Stimulated activated CD8-positive, alpha-beta memory T cell treated with anti-CD3 and anti-CD28 coated beads, Interleukin-7, amount 100 ng/mL, for 1 hour (primary cell): ENCODE measurements around the gene CHD5.
"Not testable (repeated sequence)": the region's sequence is repeated elsewhere in the genome, so short reads cannot be mapped to it uniquely, and the experiment has no call there.

Experiments
- DNase-seq, 2 donors: peaks; one replicate each; pipeline ENCODE4 v3.0.0-alpha.2; 2020; ENCODE audit warnings: low read depth in 2 of 2

Gene CHD5

DNA sequence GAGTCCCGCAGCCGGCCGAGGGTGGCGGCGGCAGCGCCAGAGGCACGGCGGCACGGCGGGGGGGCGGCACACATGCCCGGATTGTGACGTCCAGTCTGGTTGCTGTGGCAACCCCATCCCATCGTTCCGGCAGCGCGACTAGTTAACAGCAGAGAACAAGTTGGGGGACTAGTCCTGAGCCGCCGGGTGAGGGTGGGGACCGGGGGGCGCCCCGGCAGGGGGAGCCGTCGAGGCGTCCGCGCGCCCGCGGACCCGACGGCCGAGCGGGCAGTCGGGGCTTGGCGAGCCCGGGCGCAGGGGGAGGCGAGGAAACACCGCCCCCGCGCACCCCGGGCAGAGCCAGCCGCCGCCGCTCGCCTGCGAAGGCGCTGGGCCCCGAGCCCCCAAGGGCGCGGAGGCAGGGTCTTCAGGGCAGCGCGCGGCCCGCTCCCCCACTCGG lies at the start of gene CHD5:
Gene CHD5 (minus strand): TSS at position 54 of the 439 bp plus-strand sequence. CDS start 298 bp downstream, outside the sequence.
- DNase-seq = no peak

DNA sequence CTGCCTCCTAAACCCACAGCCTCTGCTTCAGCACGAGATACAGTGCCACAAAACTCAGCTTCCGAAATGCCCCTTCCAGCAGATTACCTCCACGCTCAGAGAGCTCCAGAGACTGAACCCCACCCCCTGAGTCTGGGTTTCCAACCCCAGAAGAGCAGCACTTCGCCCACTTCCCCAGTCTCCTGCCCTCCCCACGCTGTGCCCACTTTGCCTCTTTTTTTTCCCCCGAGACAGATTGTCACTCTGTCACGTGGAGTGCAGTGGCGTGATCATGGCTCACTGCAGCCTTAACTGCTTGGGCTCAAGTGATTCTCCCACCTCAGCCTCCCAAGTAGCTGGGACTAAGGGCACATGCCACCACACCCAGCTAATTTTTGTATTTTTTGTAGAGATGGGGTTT lies 45.5 kb upstream of the CHD5 start:
- no peak for DNase-seq

- no peak for DNase-seq
Measured at GRCh38 chr1:6224718-6225117, 44.6 kb upstream of the CHD5 start.

DNA sequence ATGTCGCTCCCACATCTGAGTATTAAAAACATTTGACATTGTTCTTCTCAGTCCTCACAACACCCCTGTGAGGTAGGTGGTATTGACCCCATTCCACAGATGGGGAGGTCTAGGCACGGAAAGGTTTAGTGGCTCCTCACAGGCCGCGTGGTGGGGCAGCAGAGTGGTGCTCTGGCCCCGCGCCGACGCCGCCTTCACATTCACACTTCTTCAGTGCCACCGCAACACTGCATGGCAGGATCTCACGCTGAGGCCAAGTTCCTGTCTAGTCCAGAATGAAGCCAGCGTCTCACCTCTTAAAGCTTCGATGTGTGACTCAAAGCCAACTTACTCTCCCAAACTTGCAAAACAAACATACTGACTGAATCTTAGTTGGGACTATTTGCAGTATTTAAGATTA lies 43.5 kb upstream of the CHD5 start:
- DNase-seq = no peak

DNA sequence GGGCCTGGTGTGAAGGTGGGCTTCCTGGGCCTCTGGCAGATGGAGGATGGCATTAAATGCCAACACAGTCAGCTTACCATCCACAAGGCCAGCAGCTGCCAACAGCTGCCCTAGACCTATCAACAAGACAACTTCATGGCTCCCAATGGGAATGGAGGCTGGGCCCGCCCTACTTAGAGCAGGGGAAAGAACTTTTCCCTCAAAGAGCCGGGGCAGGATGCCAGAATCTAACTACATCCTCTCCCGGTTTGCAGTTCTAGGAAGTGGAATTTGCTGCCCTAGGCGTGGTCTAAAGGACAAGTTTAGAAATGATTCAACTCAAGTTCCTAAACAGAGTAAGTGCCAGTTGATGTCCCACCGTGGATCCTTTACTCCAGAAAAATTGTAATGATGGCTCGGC lies 42.5 kb upstream of the CHD5 start:
- DNase-seq = no peak

GRCh38 chr1:6221210-6221784 lies 41.2 kb upstream of the CHD5 start:
- DNase-seq = no peak

DNA sequence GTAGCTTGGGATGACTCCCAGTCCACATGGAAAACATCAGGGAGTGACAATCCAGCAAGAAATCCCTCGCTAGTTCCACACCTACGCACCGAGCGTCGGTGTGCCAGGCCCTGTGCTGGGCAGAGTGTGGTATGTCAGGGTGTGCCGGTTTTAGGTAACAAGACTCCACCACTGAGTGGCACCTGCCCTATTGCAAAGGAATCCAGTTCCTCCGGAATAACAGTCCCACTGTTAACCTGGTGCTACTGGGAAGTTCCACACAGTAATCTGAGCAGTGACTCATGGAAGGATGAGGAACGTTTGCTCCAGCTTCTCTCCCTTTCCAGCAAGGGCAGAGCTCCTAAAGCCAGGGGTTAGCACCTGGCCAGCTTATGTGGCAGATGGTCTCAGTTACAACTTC lies 40.1 kb upstream of the CHD5 start:
- no peak for DNase-seq

DNA sequence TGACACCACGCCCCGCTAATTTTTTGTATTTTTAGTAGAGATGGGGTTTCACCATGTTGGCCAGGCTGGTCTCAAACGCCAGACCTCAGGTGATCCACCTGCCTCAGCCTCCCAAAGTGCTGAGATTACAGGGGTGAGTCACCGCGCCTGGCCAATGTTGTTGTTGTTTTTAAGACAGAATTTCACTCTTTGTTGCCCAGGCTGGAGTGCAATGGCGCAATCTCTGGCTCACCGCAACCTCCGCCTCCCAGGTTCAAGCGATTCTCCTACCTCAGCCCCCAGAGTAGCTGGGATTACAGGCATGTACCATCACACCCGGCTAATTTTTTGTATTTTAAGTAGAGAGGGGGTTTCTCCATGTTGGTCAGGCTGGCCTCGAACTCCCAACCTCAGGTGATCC lies 39.5 kb upstream of the CHD5 start:
- not testable (repeated sequence) for DNase-seq

- no peak for DNase-seq
Measured at GRCh38 chr1:6218375-6219164, 38.4 kb upstream of the CHD5 start.

DNA sequence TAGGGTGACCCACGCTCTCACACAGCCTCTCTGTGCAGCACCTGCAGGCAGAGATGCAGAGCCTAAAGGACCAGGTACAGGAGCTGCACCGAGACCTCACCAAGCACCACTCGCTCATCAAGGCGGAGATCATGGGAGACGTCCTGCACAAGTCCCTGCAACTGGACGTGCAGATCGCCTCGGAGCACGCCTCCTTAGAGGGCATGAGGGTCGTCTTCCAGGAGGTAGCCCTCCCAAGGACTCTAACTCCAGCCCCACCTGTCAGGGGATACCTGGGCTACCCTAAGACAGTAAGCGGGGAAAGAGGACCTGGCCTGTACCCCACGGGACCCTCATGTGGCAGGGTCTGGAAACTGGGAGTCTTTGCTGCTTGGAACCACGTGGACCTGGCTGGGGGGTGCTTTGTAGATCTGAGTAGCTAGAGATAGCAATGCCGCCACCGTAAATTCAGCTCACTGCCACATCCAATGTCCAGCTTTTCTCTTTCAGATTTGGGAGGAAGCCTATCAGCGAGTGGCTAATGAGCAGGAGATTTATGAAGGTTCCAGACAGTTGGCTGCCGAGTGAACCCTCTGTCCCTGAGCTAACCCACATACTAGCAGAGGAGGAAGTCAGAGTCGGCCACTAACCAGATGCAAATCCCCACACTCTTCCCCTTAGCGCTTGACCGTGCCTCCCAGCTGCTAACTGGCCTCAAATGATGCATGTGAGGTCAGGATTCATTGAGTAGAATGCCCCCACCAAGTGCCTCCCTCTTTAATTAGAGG lies 32.3 kb upstream of the CHD5 start:
- no peak for DNase-seq

DNA sequence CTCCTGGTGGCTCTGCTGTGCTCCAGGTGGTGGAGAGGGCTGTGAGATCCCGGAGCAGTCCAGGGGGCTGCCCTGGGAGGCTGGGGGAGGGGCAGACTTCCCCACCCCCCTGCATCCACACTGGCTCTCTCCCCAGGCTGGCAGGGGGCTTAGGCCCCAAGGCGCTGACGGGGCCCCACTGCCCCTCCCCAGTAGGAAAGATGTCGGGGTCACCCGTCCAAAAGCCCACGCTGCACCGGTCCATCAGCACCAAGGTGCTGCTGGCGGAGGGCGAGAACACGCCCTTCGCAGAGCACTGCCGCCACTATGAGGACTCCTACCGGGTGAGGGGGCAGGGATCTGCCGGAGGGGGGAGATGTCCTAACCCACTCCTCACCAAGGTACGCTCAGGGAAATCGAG lies 31.6 kb upstream of the CHD5 start:
- DNase-seq = no peak

- no peak for DNase-seq
Measured at GRCh38 chr1:6210591-6211355, 30.7 kb upstream of the CHD5 start.

DNA sequence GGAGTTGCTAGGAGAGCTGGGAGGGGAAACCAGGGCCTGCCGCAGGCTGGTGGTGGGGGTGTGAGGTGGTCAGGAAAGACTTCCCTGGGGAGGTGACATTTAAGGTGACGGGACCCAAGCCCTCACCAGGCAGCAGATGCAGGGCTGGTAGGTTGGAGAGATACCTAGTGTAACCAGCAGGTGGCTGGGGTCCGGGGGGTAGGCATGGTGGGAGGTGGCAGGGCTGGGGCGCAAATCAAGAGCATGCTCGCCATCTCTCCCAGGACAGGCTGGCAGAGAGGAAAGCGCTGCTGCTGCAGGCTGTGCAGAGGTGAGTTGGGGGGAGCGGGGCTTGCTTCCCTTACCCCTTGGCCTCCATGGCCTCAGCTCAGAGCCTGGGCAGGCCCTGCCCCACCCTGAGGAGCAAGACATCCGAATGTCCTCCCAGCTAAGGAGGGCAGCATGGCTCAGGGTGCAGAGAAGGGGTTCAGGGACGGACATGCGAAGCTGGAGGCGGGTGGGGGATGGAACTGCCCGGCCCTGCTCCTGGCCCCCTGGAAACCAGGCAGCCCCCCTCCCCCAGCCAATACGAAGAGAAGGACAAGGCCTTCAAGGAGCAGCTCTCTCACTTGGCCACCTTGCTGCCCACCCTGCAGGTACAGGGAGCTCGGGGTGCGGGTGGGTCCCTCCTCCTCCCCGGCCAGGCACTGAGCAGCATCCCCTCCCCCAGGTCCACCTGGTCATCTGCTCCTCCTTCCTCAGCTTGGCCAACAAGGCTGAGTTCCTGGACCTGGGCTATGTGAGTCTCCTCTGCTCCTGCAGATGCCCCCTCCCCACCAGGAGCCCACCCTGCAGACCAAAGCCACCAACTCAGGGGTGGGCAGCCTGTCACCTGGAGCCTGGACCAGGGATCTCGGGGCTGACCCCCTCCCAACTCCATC lies 29.8 kb upstream of the CHD5 start:
- no peak for DNase-seq

GRCh38 chr1:6208723-6209660 lies 28.9 kb upstream of the CHD5 start:
- no peak for DNase-seq

DNA sequence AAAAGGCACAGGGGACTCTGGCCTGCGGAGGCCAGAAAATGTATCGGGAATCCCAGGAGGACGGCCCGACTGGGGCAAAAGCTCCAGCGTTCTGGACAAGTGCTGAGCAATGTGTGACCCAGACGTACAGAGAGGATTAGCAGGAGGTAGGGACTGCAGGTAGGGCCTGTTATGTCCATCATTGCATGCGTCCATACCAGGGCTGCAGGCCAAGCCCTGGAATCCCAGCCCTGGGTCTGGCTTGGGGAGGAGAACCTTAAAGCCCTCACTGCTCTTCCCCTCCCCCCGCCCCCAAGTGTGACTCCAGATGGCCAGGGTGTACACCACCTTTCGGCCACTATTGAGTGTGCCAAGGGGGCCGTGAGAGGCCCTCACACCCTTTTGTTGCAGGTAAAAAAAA lies 27.8 kb upstream of the CHD5 start:
- DNase-seq = no peak

DNA sequence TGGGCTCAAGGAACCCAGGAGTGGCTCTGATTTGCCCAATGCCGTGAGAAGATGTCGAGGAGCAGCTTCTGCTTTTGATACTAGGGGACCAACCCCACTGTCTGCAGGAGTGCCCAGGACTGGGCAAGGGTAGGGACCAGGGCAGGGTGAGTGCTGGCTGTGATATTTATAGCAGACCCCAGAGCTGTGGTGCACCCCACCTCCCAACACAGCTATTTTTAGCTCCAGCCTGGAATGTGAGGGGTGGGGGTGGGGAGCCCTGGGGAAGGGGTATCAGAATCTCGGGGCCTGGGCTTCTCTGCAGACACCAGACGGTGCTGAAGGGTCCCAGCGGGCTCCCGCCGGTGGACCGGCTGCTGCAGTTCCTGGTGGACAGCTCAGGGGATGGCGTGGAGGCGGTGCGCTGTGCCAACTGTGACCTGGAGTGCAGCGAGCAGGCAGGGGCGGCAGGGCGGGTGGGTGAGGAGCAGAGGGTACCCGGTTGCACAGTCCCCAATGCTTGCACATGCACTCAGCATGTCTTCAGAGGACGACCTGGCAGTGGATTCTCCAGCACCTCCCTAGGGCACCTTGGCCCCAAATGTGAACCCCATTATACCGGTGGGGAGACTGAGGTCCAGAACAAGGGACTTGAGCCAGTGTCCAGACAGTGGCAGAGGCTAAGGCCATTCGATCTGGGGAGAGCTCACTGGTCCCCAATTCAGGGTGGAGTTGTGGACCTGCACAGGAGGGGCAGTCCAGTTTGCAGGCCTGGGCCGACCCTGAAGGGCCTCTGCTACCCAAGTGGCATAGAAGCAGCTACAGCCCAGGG lies 27.2 kb upstream of the CHD5 start:
- DNase-seq = no peak

GRCh38 chr1:6206520-6206855 lies 26.4 kb upstream of the CHD5 start:
- DNase-seq = no peak

DNA sequence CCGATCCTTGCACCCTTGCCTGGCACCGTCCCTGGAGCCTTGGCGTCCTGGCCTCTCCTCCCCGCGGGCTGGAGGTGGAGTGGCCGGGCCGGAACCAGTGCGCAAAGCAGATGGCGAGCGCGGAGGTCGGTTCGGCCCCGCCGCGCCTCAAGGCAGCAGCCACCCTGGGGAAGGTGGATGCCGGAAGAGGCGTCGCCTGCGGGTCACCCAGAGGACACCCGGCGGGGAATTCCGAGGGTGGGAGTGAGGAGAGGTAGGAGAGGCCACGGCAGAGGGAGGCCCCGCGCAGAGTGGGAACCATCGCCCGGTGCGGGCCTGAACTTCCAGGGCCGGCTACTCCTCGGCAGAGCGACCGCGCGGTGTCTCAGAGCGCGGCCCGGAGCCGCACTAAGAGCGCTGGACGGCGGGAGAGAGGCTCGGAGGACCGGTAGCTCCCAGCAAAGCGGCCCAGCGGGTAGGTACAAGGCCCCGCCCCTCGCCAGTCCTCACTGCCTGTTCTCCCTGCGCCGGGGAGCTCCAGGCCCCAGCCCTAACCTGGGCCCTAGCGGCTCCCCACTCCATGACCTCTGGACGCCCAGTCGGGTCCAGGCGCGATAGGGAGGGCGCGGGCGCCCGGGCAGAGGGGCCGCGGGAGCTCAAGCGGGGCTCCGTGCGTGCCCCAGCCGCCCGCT lies 25.9 kb upstream of the CHD5 start, which contains the start of gene RNF207:
Gene RNF207 (plus strand): TSS at position 271 of the 671 bp plus-strand sequence. CDS start 417 bp downstream, outside the sequence.
- no peak for DNase-seq
